Myocyte (in vitro differentiated cells): Measurements from ENCODE around the gene IL36B. TPM values are rescaled to one million over a fixed set of nuclear protein-coding genes. Genes with fewer than 3 reads are reported as not detected.

Experiments
- DNase-seq: peaks from one replicate; pipeline ENCODE4 v3.0.0-alpha.2; 2012; ENCODE audit warnings: low read depth
- total RNA-seq: library from RNA; depleted of rRNA; stranded (reverse); fragments of >200 nt; gene quantifications from 2 replicates; pipeline ENCODE4 v1.2.3, GENCODE V29; 2014

Gene IL36B
- total RNA-seq, 1 donor from 2014 or later, result not detected

GRCh38 chr2:113056521-113056920, 3.9 kb upstream of the IL36B start:
- DNase-seq, result no peak

GRCh38 chr2:113054066-113054465, 1.4 kb upstream of the IL36B start:
- no peak for DNase-seq

GRCh38 chr2:113053666-113054065, 999 bp upstream of the IL36B start:
- no peak for DNase-seq

GRCh38 chr2:113050921-113051895, 1.5 kb downstream of the IL36B start:
- DNase-seq, result no peak

GRCh38 chr2:113046465-113046864, 6.2 kb downstream of the IL36B start:
- DNase-seq, result no peak

- DNase-seq, result no peak
These were observed 10.8 kb downstream of the IL36B start for GRCh38 chr2:113041871-113042270.

GRCh38 chr2:113039719-113040118, 12.9 kb downstream of the IL36B start:
- DNase-seq, result no peak

- DNase-seq, result no peak
These were observed 13.5 kb downstream of the IL36B start for GRCh38 chr2:113039158-113039557.

- DNase-seq, result no peak
These were observed 14.4 kb downstream of the IL36B start for GRCh38 chr2:113038291-113038690.

GRCh38 chr2:113036763-113037162, 15.9 kb downstream of the IL36B start:
- DNase-seq, result no peak

- DNase-seq, result no peak
These were observed 18.7 kb downstream of the IL36B start for GRCh38 chr2:113034016-113034415.

- no peak for DNase-seq
These were observed 19.9 kb downstream of the IL36B start for GRCh38 chr2:113032737-113033136.

- DNase-seq, result no peak
These were observed 24.6 kb downstream of the IL36B start for GRCh38 chr2:113028112-113028511.

GRCh38 chr2:113027691-113028090, 25.0 kb downstream of the IL36B start:
- DNase-seq, result no peak

- no peak for DNase-seq
These were observed 26.9 kb downstream of the IL36B start for GRCh38 chr2:113025737-113026136.

- DNase-seq, result no peak
These were observed 27.9 kb downstream of the IL36B start for GRCh38 chr2:113024764-113025163.

GRCh38 chr2:113021312-113021711, 31.4 kb downstream of the IL36B start:
- DNase-seq, result no peak

GRCh38 chr2:113018509-113018908, 34.2 kb downstream of the IL36B start:
- no peak for DNase-seq

GRCh38 chr2:113015655-113016054, 37.0 kb downstream of the IL36B start:
- no peak for DNase-seq

GRCh38 chr2:113015042-113015441, 37.6 kb downstream of the IL36B start:
- no peak for DNase-seq

GRCh38 chr2:113014067-113014466, 38.6 kb downstream of the IL36B start:
- DNase-seq, result no peak

- DNase-seq, result no peak
These were observed 39.4 kb downstream of the IL36B start for GRCh38 chr2:113013336-113013661.
